OCI-LY3 (cell line): ENCODE results near the gene CYSLTR2.

Experiments
- CTCF ChIP-seq: fragments of 200-600, 300-600 bp; sonication (generic); IDR thresholded peaks from 2 replicates; pipeline ENCODE4 v1.5.1; 2014; ENCODE audit warnings: antibody characterized with exemption, low read length, low read depth
- EZH2phosphoT487 ChIP-seq: fragments of 200-600 bp; shearing (Covaris generic); IDR thresholded peaks from 2 replicates; pipeline ENCODE4 v1.6.1; 2018; ENCODE audit warnings: antibody characterized with exemption, mixed run types, low read depth

- no peak for TF ChIP-seq EZH2phosphoT487
- peak; percentile 28; the same call in 1 of the 2 replicates for TF ChIP-seq CTCF
Measured at GRCh38 chr13:48643159-48643558, 10.6 kb upstream of the CYSLTR2 start.
